Activated T-helper 2 cell treated with anti-CD3 and anti-CD28 coated beads, Interferon-gamma antibody, Interleukin-2, Interleukin-4, amounts not matched to agents 10 μg/mL and 5 μg/mL and 100 μg/mL, durations not matched to agents 14 hours and 24 hours and 36 hours (primary cell): Measurements from ENCODE around the gene RAB7A. TPM values are rescaled to one million over a fixed set of nuclear protein-coding genes. Genes with fewer than 3 reads are reported as not detected.
"Not testable (repeated sequence)": the region's sequence is repeated elsewhere in the genome, so short reads cannot be mapped to it uniquely, and the experiment has no call there.

Experiments
- DNase-seq: peaks from one replicate; pipeline ENCODE4 v3.0.0; 2021; ENCODE audit warnings: low spot score
- H3K27ac Mint-ChIP-seq: one replicate; pipeline ENCODE4 v1.8.0; 2021; ENCODE audit warnings: mixed read lengths
- H3K27me3 Mint-ChIP-seq: one replicate; pipeline ENCODE4 v1.8.0; 2021; ENCODE audit warnings: low read depth, mixed read lengths
- H3K36me3 Mint-ChIP-seq: one replicate; pipeline ENCODE4 v1.8.0; 2021; ENCODE audit warnings: low read depth, mixed read lengths
- H3K4me1 Mint-ChIP-seq: one replicate; pipeline ENCODE4 v1.8.0; 2021; ENCODE audit warnings: low read depth, mixed read lengths
- H3K4me3 Mint-ChIP-seq: one replicate; pipeline ENCODE4 v1.8.0; 2021; ENCODE audit warnings: low read depth, mild to moderate bottlenecking, moderate library complexity, mixed read lengths
- H3K9me3 Mint-ChIP-seq: one replicate; pipeline ENCODE4 v1.8.0; 2021; ENCODE audit warnings: mixed read lengths
- intact Hi-C: fragments of 100-400 bp; cut with micrococcal nuclease; formaldehyde crosslinking; loops from one replicate; pipeline ENCODE4 v1.15.1; 2023
- total RNA-seq: library from RNA; stranded (reverse); gene quantifications from 2 replicates; pipeline ENCODE4 v1.2.3, GENCODE V29; 2022

The RAB7A gene
- total RNA-seq, 1 donor from 2014 or later: 322 TPM

DNA sequence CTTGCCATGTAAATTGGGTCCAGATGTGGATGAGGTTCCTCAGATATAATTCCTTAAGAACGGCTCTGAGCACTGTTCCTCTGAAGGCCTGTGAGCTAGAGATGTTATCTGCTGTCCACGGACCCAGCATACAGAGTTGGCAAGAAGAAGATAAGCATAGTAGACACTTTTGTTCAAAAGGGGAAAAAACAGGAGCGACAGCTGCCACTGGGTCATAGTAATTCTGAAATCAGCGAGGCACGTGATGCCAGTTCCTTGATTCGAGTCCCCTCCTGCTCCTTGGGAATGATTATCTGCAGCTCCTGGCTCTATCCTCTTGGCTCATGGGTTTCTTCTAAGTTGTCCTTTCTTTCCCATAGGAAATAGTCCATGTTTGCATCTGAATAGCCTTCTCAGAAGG is 2.5 kb upstream of the RAB7A start:
- H3K27ac Mint-ChIP-seq: no peak overlapping the region

DNA sequence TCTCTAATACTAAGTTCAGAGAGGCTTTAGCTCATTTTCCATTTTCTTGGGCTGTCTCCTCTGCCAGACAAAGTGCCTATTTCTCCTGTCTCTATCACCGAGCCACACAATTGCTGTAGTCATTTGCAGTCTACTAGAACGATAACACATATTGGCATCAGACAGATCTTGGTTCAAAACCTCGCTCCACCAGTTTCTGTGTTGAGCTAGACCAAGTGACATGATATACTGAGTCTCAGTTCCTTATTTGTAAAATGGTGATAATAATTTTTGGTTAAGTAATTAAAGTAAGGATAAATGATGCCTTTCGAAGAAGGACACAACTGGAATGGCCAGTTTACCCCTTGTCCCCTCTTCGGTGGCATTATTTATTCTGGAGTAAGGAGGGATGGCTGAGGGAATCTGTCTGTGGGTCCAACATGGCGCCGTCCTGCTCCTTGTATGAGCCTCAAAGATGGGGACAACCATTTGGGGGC is 398 bp upstream of the RAB7A start:
- Mint-ChIP-seq H3K27me3 (peaks cover 7% of the 10 kb centered on the region), H3K36me3 (peaks cover 27% of the 10 kb centered on the region), H3K4me3 (peak overlapping the region; percentile 85), H3K4me1 (peaks cover 41% of the 10 kb centered on the region), H3K27ac (peak overlapping the region; percentile 76), H3K9me3 (peaks cover 6% of the 10 kb centered on the region)
- intact Hi-C loops: loop anchor here (1.0 to 10.0 kb wide), 6 partner anchors 45 to 389 kb away; partner anchors contain the start of genes ACAD9 and RPN1
- DNase-seq: no peak

More for the DNA sequence above, 2.5 kb upstream of the RAB7A start:
- H3K4me3 Mint-ChIP-seq: no peak overlapping the region
- intact Hi-C loops: loop anchor here (10.0 kb wide), 1 partner anchor 391 kb away; no protein-coding TSS in a partner anchor
- H3K9me3 Mint-ChIP-seq: peaks cover 6% of the 10 kb centered on the region
- DNase-seq: no peak
- peaks cover 31% of the 10 kb centered on the region for H3K4me1 Mint-ChIP-seq
- peaks cover 17% of the 10 kb centered on the region for H3K36me3 Mint-ChIP-seq
- H3K27me3 Mint-ChIP-seq: peaks cover 7% of the 10 kb centered on the region

DNA sequence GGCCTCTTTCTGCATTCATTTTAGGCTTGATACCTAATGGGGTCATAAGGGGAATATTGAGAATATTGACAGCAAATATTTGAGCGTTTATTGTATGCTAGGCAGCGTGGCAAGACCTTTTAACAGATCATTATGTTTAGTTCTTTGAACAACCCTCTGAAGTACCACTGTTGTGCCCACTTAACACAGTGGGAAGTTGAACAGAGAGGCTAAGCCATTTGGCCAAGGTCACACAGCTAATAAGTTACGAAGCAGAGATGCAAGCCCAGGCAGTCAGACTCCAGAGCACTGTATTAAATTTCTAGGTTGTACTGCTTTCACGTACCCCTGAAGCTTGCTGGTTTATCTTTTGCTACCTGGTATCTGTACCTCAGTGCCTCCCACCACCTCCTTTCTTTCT is 1.1 kb downstream of the RAB7A start:
- H3K27ac Mint-ChIP-seq: peak overlapping the region; percentile 80
- peaks cover 6% of the 10 kb centered on the region for H3K9me3 Mint-ChIP-seq
- H3K27me3 Mint-ChIP-seq: no peaks in the 10 kb centered on the region
- intact Hi-C loops: loop anchor here (2.0 to 10.0 kb wide), 2 partner anchors 46 to 388 kb away; no protein-coding TSS in a partner anchor
- peaks cover 48% of the 10 kb centered on the region for H3K4me1 Mint-ChIP-seq
- DNase-seq: no peak
- peaks cover 27% of the 10 kb centered on the region for H3K36me3 Mint-ChIP-seq
- H3K4me3 Mint-ChIP-seq: peak overlapping the region; percentile 90

DNA sequence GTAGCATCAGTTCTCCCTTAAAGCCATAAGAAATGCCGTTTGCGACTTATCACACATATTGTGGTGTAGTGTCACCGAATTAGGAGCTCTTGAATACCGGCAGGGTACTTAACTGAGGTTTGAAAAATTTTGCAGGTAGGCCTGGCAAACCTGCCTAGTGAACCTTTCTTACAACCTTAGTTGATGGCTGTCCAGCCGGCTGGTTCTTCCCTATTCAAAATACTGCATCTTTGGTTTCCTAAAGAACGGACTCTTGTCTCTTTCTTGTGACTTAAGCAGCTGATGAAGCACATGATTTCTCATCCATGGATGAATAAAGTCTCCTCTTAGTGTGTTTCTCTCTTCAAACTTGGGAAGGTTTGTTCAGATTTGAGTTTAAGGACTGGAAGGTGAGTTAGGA is 1.5 kb downstream of the RAB7A start:
- intact Hi-C loops: loop anchor here (2.0 to 10.0 kb wide), 2 partner anchors 47 to 387 kb away; no protein-coding TSS in a partner anchor
- Mint-ChIP-seq H3K9me3 (peaks cover 6% of the 10 kb centered on the region), H3K4me3 (peak overlapping the region; percentile 90), H3K4me1 (peaks cover 50% of the 10 kb centered on the region), H3K27ac (peak overlapping the region; percentile 80), H3K27me3 (no peaks in the 10 kb centered on the region), H3K36me3 (peaks cover 30% of the 10 kb centered on the region)
- no peak for DNase-seq

DNA sequence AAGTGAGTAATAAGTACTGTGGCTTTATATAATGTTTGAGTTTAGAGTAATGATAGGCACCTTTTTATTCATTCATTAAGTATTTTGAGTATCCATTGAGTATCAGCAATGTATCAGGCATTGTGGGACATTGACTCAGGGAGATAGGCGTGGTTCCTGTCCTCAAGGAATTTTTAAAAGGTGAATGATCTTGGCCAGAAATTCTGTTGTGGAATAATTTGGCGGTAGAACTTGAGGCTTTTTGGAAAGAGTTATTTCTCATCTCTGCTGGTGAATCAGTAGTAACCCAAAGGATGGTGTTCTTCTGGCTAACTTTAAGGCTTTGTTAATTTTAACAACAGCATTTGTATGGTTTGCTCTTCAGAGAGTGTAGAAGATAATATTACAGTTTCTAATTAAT is 2.0 kb downstream of the RAB7A start:
- peak overlapping the region; percentile 33 for H3K27ac Mint-ChIP-seq
- no peaks in the 10 kb centered on the region for H3K27me3 Mint-ChIP-seq
- intact Hi-C loops: loop anchor here (2.0 to 10.0 kb wide), 2 partner anchors 47 to 387 kb away; no protein-coding TSS in a partner anchor
- H3K9me3 Mint-ChIP-seq: peaks cover 6% of the 10 kb centered on the region
- peak overlapping the region; percentile 90 for H3K4me3 Mint-ChIP-seq
- peaks cover 53% of the 10 kb centered on the region for H3K4me1 Mint-ChIP-seq
- H3K36me3 Mint-ChIP-seq: peaks cover 34% of the 10 kb centered on the region
- no peak for DNase-seq

DNA sequence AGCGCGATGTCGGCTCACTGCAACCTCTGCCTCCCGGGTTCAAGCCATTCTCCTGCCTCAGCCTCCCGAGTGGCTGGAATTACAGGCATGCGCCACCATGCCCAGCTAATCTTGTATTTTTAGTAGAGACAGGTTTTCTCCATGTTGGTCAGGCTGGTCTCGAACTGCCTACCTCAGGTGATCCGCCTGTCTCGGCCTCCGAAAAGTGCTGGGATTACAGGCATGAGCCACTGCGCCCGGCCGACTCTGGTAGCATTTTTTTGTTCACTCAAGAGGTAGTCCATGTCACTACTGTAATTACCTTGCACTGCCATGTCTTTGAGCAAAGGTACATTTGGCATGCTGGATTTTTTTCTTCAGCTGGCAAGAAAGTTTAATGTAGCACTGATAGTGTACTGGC is 2.5 kb downstream of the RAB7A start:
- H3K4me3 Mint-ChIP-seq: peak overlapping the region; percentile 26
- not testable (repeated sequence) for DNase-seq, H3K27me3 Mint-ChIP-seq, H3K9me3 Mint-ChIP-seq, H3K27ac Mint-ChIP-seq
- peaks cover 57% of the 10 kb centered on the region for H3K4me1 Mint-ChIP-seq
- peaks cover 39% of the 10 kb centered on the region for H3K36me3 Mint-ChIP-seq
- intact Hi-C loops: loop anchor here (10.0 kb wide), 1 partner anchor 386 kb away; no protein-coding TSS in a partner anchor

DNA sequence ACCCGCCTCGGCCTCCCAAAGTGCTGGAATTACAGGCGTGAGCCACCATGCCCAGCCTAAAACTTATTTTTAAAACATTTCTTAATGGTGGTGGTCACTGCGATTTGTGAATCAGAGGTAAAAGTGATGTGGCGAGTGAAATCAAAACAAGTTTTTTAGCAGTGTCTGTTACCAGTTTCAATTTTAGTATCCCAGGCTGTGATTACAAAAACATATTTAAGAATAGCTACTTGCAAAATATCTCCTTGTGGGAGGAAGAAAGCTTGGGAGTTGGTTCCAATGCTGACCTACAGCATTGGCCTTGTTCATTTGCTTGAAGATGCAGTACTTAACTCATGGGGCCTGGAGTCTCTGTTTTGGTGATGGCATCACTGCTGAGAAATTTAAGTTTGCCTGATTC is 4.5 kb downstream of the RAB7A start:
- Mint-ChIP-seq H3K36me3 (peaks cover 51% of the 10 kb centered on the region), H3K9me3 (peaks cover 2% of the 10 kb centered on the region), H3K4me3 (no peak overlapping the region), H3K4me1 (peaks cover 63% of the 10 kb centered on the region), H3K27me3 (no peaks in the 10 kb centered on the region), H3K27ac (peak overlapping the region; percentile 58)
- intact Hi-C loops: loop anchor here (1.0 kb wide), 1 partner anchor 74 kb away; no protein-coding TSS in a partner anchor
- no peak for DNase-seq

DNA sequence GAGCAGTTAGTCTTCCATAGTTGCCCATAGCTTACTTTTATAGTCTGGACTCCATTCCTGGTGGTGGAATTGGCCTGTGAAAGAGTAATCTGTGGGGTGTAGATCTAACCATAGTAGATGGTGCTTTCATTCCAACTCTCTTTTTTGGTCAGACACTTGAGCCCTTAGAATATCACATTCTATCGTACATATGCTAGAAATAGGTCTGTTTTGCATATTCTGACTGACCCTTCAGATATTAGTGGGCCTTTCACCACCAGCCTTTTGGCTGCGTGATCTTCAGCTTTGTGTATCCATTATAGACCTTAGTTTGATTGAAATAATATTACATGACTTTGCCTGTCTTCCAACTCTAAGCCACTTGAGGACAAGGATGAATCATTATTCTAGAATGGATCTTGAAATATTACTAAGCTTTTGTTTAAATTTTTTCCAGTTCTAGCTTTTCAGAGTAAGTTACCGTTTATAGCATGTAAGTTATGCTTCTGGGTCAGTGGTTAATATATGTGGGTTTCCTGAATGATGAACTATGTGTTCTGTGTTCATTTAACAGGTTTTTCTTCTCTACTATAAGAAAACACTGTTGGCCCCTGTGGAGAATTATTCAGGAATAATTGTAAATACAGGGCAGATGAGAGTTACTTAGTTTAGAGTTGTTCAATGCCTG is 8.7 kb downstream of the RAB7A start:
- intact Hi-C loops: no loop called here
- Mint-ChIP-seq H3K27me3 (no peaks in the 10 kb centered on the region), H3K4me1 (peaks cover 46% of the 10 kb centered on the region), H3K36me3 (peaks cover 51% of the 10 kb centered on the region), H3K27ac (peak overlapping the region; percentile 5), H3K9me3 (no peaks in the 10 kb centered on the region), H3K4me3 (no peak overlapping the region)
- no peak for DNase-seq

DNA sequence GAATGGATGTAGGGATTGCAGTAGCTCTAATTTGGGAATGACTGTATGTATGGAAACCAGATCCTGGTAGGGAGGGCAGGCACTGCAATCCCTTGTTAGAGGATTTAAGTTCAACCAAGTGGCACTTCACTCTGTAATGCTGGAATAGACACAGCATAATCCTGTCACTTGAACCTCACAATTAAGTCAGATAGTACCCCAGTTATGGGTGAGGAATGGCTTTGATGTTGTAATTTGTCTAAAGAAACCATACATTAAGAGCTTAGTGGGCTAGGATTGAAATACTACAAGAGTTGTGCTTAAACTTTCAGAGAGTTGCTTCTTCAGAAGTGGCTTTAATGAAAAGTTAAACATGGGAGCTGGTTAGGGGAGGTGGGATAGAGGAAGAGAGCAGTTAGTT is 9.3 kb downstream of the RAB7A start:
- intact Hi-C loops: no loop called here
- Mint-ChIP-seq H3K36me3 (peaks cover 51% of the 10 kb centered on the region), H3K27ac (peak overlapping the region; percentile 19), H3K4me1 (peaks cover 41% of the 10 kb centered on the region), H3K4me3 (no peak overlapping the region), H3K27me3 (no peaks in the 10 kb centered on the region), H3K9me3 (no peaks in the 10 kb centered on the region)
- no peak for DNase-seq

DNA sequence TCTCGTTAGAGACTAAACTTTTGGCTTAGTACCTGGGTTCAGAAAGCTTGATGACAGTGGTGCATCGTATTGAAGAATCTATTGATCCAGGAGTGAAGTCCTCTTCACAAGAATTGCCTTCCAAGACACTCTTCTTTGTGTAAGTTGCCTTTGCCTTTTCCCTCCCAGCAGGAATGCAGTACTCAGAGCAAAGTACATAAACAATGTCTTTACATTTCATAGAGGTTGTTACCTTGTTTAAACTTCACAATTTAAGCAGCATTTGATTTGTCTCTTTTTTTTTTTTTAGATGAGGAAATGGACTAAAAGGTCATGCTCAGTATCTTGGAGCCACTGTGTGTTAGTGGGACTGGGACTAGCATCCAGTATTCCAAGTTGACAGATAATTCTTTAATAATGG is 9.9 kb downstream of the RAB7A start:
- Mint-ChIP-seq H3K9me3 (no peaks in the 10 kb centered on the region), H3K4me3 (no peak overlapping the region), H3K36me3 (peaks cover 55% of the 10 kb centered on the region), H3K27ac (no peak overlapping the region), H3K27me3 (no peaks in the 10 kb centered on the region), H3K4me1 (peaks cover 39% of the 10 kb centered on the region)
- no peak for DNase-seq
- intact Hi-C loops: no loop called here

DNA sequence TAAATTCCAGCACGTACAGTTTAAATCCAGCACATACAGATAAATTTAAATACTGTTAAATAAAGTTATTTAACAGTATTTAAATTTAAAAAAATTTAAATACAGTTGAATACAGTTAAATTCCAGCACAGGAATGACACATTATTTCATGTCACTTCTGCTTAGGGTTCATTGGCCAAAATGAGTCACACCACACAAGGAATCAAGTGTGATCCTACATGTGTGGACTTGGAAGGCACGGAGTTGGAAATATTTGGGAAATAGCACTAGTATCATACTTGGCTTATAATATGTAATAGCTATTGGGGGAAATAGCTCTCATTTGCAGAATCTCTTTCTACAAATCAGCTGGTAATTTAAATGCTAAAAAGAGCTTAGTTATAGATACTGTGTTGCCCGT is 10.6 kb downstream of the RAB7A start:
- H3K36me3 Mint-ChIP-seq: peaks cover 61% of the 10 kb centered on the region
- H3K27ac Mint-ChIP-seq: no peak overlapping the region
- H3K4me3 Mint-ChIP-seq: no peak overlapping the region
- no peaks in the 10 kb centered on the region for H3K9me3 Mint-ChIP-seq
- no peak for DNase-seq
- peaks cover 34% of the 10 kb centered on the region for H3K4me1 Mint-ChIP-seq
- intact Hi-C loops: no loop called here
- no peaks in the 10 kb centered on the region for H3K27me3 Mint-ChIP-seq

DNA sequence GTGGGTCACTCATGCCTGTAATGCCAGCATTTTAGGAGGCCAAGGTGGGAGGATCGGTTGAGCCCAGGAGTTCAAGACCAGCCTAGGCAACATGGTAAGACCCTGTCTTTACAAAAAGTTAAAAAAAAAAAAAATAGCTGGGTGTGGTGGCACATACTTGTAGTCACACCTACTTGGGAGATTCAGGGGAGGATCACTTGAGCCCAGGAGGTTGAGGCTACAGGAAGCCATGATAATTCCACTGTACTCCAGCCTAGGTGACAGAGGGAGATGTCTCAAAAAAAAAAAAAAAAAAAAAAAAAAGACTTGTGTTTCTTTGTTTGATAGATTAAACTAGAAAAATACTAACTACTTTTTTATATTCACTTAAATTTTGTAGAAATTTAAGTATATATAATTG is 14.6 kb downstream of the RAB7A start:
- no peak overlapping the region for H3K4me3 Mint-ChIP-seq
- H3K27me3 Mint-ChIP-seq: no peaks in the 10 kb centered on the region
- no peak for DNase-seq
- no peak overlapping the region for H3K27ac Mint-ChIP-seq
- H3K36me3 Mint-ChIP-seq: peaks cover 61% of the 10 kb centered on the region
- H3K4me1 Mint-ChIP-seq: peaks cover 12% of the 10 kb centered on the region
- intact Hi-C loops: no loop called here
- peaks cover 4% of the 10 kb centered on the region for H3K9me3 Mint-ChIP-seq

DNA sequence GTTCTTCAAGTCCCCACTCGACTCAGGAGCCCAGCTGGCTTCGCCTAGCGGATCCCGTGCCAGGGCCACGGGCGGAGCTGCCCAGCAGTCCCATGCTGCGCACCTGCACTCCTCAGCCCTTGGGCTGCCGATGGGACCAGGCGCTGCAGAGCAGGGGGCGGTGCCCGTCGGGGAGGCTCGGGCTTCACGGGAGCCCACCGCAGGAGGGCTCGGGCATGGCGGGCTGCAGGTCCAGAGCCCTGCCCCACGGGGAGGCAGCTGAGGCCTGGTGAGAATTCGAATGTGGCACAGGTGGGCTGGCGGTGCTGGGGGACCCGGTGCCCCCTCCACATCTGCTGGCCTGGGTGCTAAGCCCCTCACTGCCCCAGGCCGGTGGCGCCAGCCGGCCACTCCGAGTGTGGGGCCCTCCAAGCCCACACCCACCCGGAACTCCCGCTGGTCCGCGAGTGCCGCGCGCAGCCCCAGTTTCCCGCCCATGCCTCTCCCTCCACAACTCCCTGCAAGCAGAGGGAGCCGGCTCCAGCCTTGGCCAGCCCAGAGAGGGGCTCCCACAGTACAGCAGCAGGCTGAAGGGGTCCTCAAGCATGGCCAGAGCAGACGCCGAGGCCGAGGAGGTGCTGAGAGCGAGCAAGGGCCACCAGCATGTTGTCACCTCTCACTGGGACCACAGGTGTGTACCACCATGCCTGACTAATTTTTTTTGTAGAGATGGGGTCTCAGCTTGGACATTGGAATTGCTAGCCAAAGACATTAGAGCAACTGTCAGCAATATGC is 17.0 kb downstream of the RAB7A start:
- H3K4me3 Mint-ChIP-seq: no peak overlapping the region
- H3K36me3 Mint-ChIP-seq: peaks cover 59% of the 10 kb centered on the region
- H3K27ac Mint-ChIP-seq: no peak overlapping the region
- intact Hi-C loops: no loop called here
- H3K9me3 Mint-ChIP-seq: peaks cover 4% of the 10 kb centered on the region
- H3K4me1 Mint-ChIP-seq: peaks cover 9% of the 10 kb centered on the region
- DNase-seq: no peak
- H3K27me3 Mint-ChIP-seq: no peaks in the 10 kb centered on the region
